H1 (cell line): ENCODE measurements around the gene PLXDC2.

ENCODE experiments used
- GTF2F1 ChIP-seq: IDR thresholded peaks from 2 replicates; pipeline ENCODE4 v1.6.1; 2012; ENCODE audit warnings: low read depth, low read length, improper control_type of control experiment, borderline replicate concordance
- KDM1A ChIP-seq: fragments of 200-600, 300-600 bp; sonication (generic); IDR thresholded peaks from 2 replicates; pipeline ENCODE4 v1.7.1; 2016; ENCODE audit warnings: mild to moderate bottlenecking, low read length, borderline replicate concordance
- RBBP5 ChIP-seq: IDR thresholded peaks from 2 replicates; pipeline ENCODE4 v1.7.1; 2012; ENCODE audit warnings: low read depth, mild to moderate bottlenecking, inconsistent platforms, low read length, moderate library complexity, borderline replicate concordance
- TF ChIP-seq, protein P1 (sequence below): fragments of 300-600 bp; sonication (generic); IDR thresholded peaks from 2 replicates; pipeline ENCODE4 v1.7.1; 2012; ENCODE audit warnings: low read length, moderate library complexity, mild to moderate bottlenecking, inconsistent platforms; ENCODE audit not compliant: insufficient replicate concordance
- TF ChIP-seq, protein P2 (sequence below), 3 experiments: IDR thresholded peaks; 1 replicate in 2 of 3; 2 replicates in 1 of 3; pipeline versions ENCODE4 v1.5.1 to v1.6.1; 2011; ENCODE audit warnings: low read length in 3 of 3, mild to moderate bottlenecking in 3 of 3, inconsistent platforms in 2 of 3, low read depth in 1 of 3, moderate library complexity in 1 of 3; ENCODE audit not compliant: insufficient read depth in 1 of 3; ENCODE audit errors: control extremely low read depth in 1 of 3

DNA sequence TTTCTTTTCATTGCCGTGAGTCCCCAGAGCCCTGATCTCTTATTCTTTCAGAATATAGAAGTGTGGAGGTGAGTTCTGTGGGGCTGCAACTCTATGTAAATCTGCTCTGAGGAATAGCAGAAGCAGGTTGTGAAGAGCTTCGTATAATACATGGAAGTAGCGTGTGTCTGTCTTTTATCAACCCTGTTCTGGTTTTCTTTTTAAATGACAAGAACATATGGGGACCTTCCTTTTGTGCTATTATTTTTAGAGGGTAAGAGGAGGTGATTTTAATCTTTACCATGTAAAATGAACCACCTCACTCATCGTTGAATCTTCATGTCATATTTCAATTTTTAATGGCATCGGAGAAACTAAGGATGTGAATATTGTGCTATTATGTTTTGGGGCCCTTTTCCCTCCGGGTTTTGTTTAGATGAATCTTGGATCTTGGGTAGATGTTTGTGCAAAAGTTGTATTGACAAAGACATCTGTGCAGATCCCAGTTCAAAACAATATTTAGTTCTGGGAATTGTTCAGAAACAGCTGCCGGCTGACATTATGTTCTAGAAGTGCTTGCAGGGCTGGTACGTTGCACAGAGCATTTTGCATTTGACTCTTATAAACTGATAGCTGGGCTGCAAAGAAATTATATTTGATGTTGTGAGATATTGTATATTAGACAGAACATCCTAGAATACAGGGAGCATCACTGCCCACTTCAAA, 46.7 kb downstream of the PLXDC2 start:
- TF ChIP-seq, protein P1, sequence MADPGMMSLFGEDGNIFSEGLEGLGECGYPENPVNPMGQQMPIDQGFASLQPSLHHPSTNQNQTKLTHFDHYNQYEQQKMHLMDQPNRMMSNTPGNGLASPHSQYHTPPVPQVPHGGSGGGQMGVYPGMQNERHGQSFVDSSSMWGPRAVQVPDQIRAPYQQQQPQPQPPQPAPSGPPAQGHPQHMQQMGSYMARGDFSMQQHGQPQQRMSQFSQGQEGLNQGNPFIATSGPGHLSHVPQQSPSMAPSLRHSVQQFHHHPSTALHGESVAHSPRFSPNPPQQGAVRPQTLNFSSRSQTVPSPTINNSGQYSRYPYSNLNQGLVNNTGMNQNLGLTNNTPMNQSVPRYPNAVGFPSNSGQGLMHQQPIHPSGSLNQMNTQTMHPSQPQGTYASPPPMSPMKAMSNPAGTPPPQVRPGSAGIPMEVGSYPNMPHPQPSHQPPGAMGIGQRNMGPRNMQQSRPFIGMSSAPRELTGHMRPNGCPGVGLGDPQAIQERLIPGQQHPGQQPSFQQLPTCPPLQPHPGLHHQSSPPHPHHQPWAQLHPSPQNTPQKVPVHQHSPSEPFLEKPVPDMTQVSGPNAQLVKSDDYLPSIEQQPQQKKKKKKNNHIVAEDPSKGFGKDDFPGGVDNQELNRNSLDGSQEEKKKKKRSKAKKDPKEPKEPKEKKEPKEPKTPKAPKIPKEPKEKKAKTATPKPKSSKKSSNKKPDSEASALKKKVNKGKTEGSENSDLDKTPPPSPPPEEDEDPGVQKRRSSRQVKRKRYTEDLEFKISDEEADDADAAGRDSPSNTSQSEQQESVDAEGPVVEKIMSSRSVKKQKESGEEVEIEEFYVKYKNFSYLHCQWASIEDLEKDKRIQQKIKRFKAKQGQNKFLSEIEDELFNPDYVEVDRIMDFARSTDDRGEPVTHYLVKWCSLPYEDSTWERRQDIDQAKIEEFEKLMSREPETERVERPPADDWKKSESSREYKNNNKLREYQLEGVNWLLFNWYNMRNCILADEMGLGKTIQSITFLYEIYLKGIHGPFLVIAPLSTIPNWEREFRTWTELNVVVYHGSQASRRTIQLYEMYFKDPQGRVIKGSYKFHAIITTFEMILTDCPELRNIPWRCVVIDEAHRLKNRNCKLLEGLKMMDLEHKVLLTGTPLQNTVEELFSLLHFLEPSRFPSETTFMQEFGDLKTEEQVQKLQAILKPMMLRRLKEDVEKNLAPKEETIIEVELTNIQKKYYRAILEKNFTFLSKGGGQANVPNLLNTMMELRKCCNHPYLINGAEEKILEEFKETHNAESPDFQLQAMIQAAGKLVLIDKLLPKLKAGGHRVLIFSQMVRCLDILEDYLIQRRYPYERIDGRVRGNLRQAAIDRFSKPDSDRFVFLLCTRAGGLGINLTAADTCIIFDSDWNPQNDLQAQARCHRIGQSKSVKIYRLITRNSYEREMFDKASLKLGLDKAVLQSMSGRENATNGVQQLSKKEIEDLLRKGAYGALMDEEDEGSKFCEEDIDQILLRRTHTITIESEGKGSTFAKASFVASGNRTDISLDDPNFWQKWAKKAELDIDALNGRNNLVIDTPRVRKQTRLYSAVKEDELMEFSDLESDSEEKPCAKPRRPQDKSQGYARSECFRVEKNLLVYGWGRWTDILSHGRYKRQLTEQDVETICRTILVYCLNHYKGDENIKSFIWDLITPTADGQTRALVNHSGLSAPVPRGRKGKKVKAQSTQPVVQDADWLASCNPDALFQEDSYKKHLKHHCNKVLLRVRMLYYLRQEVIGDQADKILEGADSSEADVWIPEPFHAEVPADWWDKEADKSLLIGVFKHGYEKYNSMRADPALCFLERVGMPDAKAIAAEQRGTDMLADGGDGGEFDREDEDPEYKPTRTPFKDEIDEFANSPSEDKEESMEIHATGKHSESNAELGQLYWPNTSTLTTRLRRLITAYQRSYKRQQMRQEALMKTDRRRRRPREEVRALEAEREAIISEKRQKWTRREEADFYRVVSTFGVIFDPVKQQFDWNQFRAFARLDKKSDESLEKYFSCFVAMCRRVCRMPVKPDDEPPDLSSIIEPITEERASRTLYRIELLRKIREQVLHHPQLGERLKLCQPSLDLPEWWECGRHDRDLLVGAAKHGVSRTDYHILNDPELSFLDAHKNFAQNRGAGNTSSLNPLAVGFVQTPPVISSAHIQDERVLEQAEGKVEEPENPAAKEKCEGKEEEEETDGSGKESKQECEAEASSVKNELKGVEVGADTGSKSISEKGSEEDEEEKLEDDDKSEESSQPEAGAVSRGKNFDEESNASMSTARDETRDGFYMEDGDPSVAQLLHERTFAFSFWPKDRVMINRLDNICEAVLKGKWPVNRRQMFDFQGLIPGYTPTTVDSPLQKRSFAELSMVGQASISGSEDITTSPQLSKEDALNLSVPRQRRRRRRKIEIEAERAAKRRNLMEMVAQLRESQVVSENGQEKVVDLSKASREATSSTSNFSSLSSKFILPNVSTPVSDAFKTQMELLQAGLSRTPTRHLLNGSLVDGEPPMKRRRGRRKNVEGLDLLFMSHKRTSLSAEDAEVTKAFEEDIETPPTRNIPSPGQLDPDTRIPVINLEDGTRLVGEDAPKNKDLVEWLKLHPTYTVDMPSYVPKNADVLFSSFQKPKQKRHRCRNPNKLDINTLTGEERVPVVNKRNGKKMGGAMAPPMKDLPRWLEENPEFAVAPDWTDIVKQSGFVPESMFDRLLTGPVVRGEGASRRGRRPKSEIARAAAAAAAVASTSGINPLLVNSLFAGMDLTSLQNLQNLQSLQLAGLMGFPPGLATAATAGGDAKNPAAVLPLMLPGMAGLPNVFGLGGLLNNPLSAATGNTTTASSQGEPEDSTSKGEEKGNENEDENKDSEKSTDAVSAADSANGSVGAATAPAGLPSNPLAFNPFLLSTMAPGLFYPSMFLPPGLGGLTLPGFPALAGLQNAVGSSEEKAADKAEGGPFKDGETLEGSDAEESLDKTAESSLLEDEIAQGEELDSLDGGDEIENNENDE: no peak
- TF ChIP-seq KDM1A (no peak), GTF2F1 (no peak), RBBP5 (no peak)
- TF ChIP-seq, protein P2, sequence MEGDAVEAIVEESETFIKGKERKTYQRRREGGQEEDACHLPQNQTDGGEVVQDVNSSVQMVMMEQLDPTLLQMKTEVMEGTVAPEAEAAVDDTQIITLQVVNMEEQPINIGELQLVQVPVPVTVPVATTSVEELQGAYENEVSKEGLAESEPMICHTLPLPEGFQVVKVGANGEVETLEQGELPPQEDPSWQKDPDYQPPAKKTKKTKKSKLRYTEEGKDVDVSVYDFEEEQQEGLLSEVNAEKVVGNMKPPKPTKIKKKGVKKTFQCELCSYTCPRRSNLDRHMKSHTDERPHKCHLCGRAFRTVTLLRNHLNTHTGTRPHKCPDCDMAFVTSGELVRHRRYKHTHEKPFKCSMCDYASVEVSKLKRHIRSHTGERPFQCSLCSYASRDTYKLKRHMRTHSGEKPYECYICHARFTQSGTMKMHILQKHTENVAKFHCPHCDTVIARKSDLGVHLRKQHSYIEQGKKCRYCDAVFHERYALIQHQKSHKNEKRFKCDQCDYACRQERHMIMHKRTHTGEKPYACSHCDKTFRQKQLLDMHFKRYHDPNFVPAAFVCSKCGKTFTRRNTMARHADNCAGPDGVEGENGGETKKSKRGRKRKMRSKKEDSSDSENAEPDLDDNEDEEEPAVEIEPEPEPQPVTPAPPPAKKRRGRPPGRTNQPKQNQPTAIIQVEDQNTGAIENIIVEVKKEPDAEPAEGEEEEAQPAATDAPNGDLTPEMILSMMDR (IDR thresholded peaks at IDR 0.05; ENCODE audit: control extremely low read depth in 1 of 3, insufficient read depth in 1 of 3, low read depth in 1 of 3, low read length in 3 of 3): no peak
